Cardiac fibroblast (primary cell): ENCODE measurements around the gene INPP5A.

Experiments used
- DNase-seq, 2 donors: peaks; one replicate each; pipeline versions ENCODE4 v3.0.0 to v3.0.0-alpha.2; 2010; ENCODE audit warnings: low read depth in 2 of 2
- H3K4me3 ChIP-seq, 2 donors: replicated peaks in 1 of 2; 1 replicate in 1 of 2; 2 replicates in 1 of 2; pipeline ENCODE4 v1.5.1; 2011; ENCODE audit warnings: low read depth in 2 of 2, low read length in 2 of 2, mild to moderate bottlenecking in 2 of 2, moderate library complexity in 1 of 2
- TF ChIP-seq, protein P1 (sequence below): IDR thresholded peaks from one replicate; pipeline ENCODE4 v1.5.1; 2011; ENCODE audit warnings: low read depth, mild to moderate bottlenecking, low read length, inconsistent platforms

INPP5A gene

DNA sequence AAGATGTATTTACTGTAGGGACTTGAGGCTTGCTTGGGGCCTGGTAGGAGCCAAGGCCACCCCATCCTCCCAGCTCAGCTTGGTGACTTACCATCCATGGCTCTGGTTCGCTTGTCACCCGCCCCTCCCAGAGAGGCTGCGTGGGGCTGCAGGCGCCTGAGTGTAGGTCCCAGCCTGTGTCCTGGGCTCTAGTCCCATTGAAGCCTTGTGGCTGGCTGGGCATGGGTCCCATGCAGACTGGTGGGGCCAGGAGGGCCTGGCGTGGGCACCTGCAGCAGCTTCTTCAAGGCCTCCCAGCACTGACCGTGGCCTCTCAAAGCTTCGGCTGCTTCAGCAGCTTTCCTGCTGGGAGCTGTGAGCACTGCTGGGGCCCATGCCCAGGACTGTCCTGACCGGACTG lies 118.1 kb downstream of the INPP5A start:
- TF ChIP-seq, protein P1, sequence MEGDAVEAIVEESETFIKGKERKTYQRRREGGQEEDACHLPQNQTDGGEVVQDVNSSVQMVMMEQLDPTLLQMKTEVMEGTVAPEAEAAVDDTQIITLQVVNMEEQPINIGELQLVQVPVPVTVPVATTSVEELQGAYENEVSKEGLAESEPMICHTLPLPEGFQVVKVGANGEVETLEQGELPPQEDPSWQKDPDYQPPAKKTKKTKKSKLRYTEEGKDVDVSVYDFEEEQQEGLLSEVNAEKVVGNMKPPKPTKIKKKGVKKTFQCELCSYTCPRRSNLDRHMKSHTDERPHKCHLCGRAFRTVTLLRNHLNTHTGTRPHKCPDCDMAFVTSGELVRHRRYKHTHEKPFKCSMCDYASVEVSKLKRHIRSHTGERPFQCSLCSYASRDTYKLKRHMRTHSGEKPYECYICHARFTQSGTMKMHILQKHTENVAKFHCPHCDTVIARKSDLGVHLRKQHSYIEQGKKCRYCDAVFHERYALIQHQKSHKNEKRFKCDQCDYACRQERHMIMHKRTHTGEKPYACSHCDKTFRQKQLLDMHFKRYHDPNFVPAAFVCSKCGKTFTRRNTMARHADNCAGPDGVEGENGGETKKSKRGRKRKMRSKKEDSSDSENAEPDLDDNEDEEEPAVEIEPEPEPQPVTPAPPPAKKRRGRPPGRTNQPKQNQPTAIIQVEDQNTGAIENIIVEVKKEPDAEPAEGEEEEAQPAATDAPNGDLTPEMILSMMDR: no peak
- no peak for DNase-seq

GRCh38 chr10:132656283-132657126 lies 118.9 kb downstream of the INPP5A start:
- TF ChIP-seq, protein P1: no peak
- H3K4me3 ChIP-seq: no peak overlapping the region
- no peak for DNase-seq

More for the DNA sequence above, 118.1 kb downstream of the INPP5A start:
- no peak overlapping the region for H3K4me3 ChIP-seq

GRCh38 chr10:132657127-132657706 lies 119.6 kb downstream of the INPP5A start:
- TF ChIP-seq, protein P1: no peak
- no peak for DNase-seq
- H3K4me3 ChIP-seq: no peak overlapping the region

GRCh38 chr10:132657748-132658147 lies 120.2 kb downstream of the INPP5A start:
- DNase-seq: no peak
- no peak overlapping the region for H3K4me3 ChIP-seq
- TF ChIP-seq, protein P1: no peak

DNA sequence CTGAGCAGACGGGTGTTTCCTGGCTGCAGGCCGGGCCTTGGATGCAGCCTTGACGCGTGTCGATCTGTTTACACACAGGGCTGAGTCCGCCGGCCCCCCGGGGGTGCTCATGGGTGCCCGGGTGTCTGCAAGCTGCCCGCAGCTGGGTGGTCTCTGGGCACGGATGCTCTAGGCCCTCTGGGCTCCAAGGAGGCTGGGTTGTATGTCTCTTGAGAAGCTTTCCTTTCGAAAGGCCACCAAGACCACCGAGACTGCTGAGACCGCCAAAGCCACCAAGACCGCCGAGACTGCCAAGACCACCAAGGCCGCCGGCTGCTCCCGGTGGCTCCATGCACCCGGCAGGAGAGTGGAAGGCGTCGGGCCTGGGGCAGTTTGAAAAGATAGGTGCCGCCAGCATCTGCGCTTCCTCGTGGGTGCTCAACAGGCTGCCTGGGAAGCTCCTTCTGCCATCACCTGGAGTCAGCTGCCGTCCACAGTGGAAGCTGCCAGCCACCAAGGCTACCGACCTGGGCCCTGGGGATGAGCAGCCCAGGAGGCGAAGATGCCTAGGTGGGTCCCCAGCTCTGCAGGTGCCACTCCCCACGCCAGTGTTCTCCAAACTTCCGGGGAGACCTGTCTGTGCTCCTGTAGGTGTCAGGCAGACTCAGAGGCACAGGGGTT lies 121.1 kb downstream of the INPP5A start:
- no peak overlapping the region for H3K4me3 ChIP-seq
- TF ChIP-seq, protein P1: no peak
- DNase-seq: no peak

DNA sequence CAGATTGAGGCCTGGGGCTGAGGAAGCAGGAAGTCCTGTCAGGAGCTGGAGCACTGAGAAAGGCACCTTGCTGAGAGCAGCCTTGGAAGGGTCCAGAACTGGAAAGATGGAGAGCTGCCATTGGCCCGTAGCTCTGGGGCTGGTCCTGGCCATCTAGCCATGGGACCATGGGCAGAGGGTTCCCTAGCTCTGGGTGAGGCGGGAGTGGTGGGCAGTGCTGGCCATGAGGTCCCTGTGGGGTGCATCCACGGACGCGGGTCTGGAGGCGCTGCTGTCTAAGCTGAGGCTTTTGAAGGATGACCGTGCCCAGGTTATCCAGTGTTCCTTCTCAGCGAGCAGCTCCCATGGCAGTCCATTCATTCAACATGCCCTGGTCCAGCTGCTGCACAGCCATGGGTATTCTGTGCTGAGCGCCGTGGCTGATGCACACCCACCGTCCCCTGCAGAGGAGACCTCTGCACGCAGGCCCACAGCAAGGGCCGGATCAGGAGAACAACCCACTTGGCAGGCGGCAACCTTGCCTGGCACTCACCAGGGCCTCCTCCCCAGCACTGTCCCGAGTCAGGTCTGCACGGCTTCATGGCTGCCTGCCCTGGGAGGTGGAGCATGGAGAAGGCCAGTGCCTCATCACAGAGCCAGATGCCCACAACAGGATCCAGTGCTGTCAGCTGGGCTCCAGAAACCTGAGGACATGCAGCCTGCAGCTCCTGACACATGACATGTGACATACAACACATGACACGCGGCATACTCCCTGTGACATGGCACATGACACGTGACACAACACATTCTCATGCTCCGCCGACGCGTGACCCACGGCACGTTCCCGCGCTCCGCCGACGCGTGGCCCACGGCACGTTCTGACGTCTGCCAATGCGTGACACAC lies 121.9 kb downstream of the INPP5A start:
- H3K4me3 ChIP-seq: no peak overlapping the region
- TF ChIP-seq, protein P1: no peak
- no peak for DNase-seq
